ENCODE data around the gene ADRB1.

GRCh38 chr10:114027041-114027394 is 16.6 kb upstream of the ADRB1 start:
- TF ChIP-seq POLR2A (IDR thresholded peaks at IDR 0.05): no peak
- TF ChIP-seq, protein P1, sequence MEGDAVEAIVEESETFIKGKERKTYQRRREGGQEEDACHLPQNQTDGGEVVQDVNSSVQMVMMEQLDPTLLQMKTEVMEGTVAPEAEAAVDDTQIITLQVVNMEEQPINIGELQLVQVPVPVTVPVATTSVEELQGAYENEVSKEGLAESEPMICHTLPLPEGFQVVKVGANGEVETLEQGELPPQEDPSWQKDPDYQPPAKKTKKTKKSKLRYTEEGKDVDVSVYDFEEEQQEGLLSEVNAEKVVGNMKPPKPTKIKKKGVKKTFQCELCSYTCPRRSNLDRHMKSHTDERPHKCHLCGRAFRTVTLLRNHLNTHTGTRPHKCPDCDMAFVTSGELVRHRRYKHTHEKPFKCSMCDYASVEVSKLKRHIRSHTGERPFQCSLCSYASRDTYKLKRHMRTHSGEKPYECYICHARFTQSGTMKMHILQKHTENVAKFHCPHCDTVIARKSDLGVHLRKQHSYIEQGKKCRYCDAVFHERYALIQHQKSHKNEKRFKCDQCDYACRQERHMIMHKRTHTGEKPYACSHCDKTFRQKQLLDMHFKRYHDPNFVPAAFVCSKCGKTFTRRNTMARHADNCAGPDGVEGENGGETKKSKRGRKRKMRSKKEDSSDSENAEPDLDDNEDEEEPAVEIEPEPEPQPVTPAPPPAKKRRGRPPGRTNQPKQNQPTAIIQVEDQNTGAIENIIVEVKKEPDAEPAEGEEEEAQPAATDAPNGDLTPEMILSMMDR (IDR thresholded peaks at IDR 0.05 in 4 of 5, conservative IDR thresholded peaks at IDR 0.05 in 1 of 5): no peak

Measured in gastrocnemius medialis (tissue), 4 donors.